Fibroblast of the conjunctiva (primary cell): ENCODE data around the gene CLASP1.
A peak's percentile ranks its signal among the peaks of the same experiment; 100 is the strongest.
"Not testable (repeated sequence)": the region's sequence is repeated elsewhere in the genome, so short reads cannot be mapped to it uniquely, and the experiment has no call there.

Experiments used
- DNase-seq: peaks from one replicate; pipeline ENCODE4 v3.0.0-alpha.2; 2010; ENCODE audit warnings: low read depth

The CLASP1 gene

GRCh38 chr2:121473512-121473911, 175.8 kb downstream of the CLASP1 start:
- no peak for DNase-seq

- no peak for DNase-seq
Observed at GRCh38 chr2:121472470-121472993, 176.7 kb downstream of the CLASP1 start.

GRCh38 chr2:121471532-121472469, 177.5 kb downstream of the CLASP1 start:
- peak; percentile 59 for DNase-seq

GRCh38 chr2:121470917-121471316, 178.3 kb downstream of the CLASP1 start:
- DNase-seq = no peak

- no peak for DNase-seq
Observed at GRCh38 chr2:121469356-121469755, 179.9 kb downstream of the CLASP1 start.

- DNase-seq = no peak
Observed at GRCh38 chr2:121468936-121469335, 180.3 kb downstream of the CLASP1 start.

- no peak for DNase-seq
Observed at GRCh38 chr2:121459291-121459690, 190.0 kb downstream of the CLASP1 start.

DNA sequence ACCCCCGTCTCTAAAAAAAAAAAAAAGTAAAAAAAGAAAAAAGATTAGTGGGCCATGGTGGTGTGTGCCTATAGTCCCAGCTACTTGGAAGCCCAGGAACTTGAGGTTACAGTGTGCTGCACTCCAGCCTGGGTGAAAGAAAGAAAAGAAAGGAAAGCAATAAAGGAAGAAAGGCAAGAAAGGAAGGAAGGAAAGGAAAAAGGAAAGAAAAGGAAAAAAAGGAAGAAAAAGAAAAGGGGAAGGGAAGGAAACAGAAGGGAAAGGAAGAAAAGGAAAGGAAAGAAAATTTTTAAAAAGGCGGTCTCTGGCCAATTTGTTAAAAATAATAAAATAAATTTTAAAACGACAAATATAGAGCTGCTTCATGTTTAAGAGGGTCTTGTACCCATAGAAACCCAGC, 192.9 kb downstream of the CLASP1 start:
- DNase-seq = no peak

GRCh38 chr2:121455446-121455845, 193.8 kb downstream of the CLASP1 start:
- no peak for DNase-seq

DNA sequence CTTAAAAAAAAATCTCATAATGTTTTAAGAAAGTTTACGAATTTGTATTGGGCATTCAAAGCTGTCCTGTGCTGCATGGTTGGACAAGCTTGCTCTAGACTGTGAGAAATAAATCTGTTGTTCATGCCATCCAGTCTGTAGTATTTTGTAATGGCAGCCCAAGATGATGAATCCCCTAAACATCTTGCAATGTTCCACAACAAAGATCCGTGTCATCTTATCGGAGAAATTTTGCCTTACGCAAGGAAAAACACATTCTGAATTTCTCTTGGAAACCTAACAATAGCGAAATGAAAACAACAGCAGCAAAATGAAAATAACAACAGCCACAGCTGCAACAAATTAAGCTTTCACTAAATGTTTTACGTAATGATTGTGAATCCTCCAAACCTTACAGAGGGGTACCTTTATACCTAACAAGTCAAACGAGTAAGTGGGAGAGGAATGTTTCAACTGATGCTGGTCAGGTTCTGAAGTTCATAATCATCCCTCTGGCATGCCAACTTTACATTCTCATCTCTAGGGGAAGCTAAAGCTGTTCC, 194.6 kb downstream of the CLASP1 start:
- DNase-seq = peak; percentile 22

- no peak for DNase-seq
Observed at GRCh38 chr2:121451398-121451797, 197.9 kb downstream of the CLASP1 start.

- no peak for DNase-seq
Observed at GRCh38 chr2:121450301-121450700, 199.0 kb downstream of the CLASP1 start.

GRCh38 chr2:121446647-121447241, 202.5 kb downstream of the CLASP1 start:
- no peak for DNase-seq

DNA sequence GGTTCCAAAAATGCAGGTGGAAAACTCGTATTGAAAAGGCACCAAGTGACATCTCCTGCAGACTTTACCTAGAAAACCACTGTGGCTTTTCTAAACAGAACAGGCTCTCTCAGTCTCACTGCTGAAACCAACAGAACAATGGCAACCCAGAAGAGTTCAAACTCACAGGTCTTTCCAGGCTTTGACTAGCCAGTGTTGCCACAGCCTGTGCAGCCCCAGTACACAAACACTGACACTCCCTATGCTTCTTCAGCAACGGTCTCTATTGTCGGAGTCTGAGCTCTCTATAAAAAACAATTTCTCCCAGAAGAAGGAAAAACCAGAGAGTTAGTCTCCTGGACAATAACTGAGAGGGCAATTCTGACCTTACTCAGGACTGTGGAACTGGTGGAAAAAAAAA, 206.4 kb downstream of the CLASP1 start:
- DNase-seq = no peak

GRCh38 chr2:121438290-121438689, 211.0 kb downstream of the CLASP1 start:
- not testable (repeated sequence) for DNase-seq

GRCh38 chr2:121436918-121437317, 212.3 kb downstream of the CLASP1 start:
- no peak for DNase-seq

GRCh38 chr2:121435790-121436189, 213.5 kb downstream of the CLASP1 start:
- DNase-seq = no peak

DNA sequence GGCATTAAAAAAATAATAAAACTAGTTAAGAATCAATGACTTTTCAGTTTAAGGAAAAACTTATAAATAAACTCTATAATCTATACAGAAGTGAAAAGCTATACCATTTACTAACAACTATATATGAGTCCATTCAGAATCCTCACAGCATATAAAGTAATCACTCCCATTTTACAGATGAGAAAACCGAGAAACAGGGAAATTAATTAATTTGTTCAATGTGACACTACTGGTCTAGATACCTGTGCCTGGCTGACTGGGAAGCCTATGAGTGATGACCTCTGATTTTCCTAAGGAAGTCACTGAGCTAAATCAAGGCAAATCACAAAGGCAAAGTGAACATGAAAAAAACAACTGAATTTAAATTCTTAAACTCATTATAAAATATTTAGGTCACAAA, 218.0 kb downstream of the CLASP1 start:
- DNase-seq = no peak

DNA sequence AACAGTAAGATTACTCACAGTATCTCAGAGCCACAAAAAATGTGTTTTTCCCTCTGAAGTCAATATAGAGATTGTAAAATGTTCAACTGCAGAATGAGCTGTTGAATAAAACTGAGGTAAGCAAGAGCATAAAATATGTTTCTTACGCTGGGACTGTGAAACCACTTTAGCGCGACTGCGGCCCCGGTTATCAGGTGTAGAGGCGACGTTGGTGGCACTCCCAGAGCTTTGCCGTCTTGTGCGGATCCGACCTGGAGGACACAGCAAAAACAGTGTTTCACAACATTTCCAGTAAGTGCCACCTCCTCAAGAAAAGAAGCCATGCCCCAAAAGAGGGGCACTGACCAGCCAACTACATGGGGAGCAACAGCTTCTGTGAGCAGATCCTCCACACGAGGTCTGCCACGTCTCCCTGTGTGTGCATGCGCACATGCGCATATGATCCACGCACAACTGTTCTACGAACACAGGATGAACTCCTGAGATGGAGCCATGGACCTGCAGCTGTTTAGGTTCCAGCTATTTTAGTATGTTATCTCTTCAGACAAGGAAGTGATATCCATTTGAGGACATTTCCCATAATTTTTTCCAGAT, 219.2 kb downstream of the CLASP1 start:
- no peak for DNase-seq

GRCh38 chr2:121429119-121429903, 220.0 kb downstream of the CLASP1 start:
- no peak for DNase-seq

DNA sequence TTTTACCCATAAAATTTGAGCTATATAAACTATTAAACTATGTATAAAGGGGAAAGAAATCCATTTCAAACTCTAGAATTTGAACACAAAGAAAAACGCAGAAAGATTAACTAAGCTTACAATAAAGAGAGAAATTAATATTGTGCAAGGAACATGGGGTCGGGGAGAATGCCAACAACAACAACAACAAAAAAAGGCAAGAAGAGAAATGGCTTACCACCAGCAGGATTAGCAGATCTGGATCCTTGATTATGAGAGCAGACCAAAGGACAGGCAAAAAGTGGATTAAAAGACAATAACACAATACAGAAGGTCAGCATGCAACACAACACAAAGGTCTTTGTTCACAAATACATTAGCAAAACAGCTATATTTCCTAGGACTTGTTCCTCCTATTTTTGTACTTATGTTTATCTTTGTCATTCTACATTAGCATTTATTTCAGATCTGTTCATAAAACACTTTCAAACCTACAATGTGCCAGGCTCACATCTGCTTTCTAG, 222.0 kb downstream of the CLASP1 start:
- DNase-seq = peak; percentile 8

GRCh38 chr2:121420486-121420885, 228.8 kb downstream of the CLASP1 start:
- no peak for DNase-seq
